ENCODE measurements around the gene IFNG-AS1.

The IFNG-AS1 gene

GRCh38 chr12:67993143-67993542 lies 3.9 kb downstream of the IFNG-AS1 start:
- no peak overlapping the region for H3K27ac ChIP-seq (ENCODE audit: low read depth, low read length, severe bottlenecking)
- 83% methylated on average over 1 of the region's 2 CpGs; no CpG with 5 or more reads in 1 of the 2 experiments for WGBS, 2 experiments (ENCODE audit: insufficient coverage in 2 of 2)
- no peaks in the 10 kb centered on the region for H3K36me3 ChIP-seq (ENCODE audit: control insufficient read depth, insufficient read depth, low read length)
- no peak overlapping the region for H3K4me3 ChIP-seq (ENCODE audit: extremely low read depth, insufficient read depth, low read length, poor library complexity, severe bottlenecking)
- H3K4me1 ChIP-seq (ENCODE audit: control insufficient read depth, insufficient read depth, low read length, poor library complexity, severe bottlenecking) = peaks cover 3% of the 10 kb centered on the region
- H3K9me3 ChIP-seq (ENCODE audit: control insufficient read depth, low read length) = no peaks in the 10 kb centered on the region

DNA sequence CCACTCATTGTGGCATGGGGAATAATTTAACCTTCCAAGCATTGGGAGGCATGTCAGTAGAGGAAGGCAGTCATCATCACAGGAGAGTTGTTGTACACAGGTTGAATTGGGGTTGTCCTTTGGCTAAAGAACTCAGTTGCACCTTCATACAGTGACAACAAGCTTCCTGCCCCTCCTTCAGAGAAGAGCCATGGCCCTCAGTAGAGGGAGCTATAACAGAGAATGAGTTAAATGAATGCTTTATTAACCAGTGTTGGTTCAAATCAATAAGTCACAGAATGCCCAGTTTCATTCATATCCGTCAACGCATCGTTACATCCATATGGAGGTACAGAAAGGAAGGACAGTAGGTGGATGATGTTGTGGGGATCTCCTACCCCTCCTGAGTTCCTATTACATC lies 4.8 kb downstream of the IFNG-AS1 start:
- H3K9me3 ChIP-seq (ENCODE audit: control insufficient read depth, low read length) = no peaks in the 10 kb centered on the region
- no peak overlapping the region for H3K27ac ChIP-seq (ENCODE audit: low read depth, low read length, severe bottlenecking)
- no CpG with 5 or more reads among the region's 3 CpGs for WGBS, 2 experiments (ENCODE audit: insufficient coverage in 2 of 2)
- no peak overlapping the region for H3K4me3 ChIP-seq (ENCODE audit: extremely low read depth, insufficient read depth, low read length, poor library complexity, severe bottlenecking)
- H3K36me3 ChIP-seq (ENCODE audit: control insufficient read depth, insufficient read depth, low read length) = no peaks in the 10 kb centered on the region
- H3K4me1 ChIP-seq (ENCODE audit: control insufficient read depth, insufficient read depth, low read length, poor library complexity, severe bottlenecking) = no peaks in the 10 kb centered on the region

GRCh38 chr12:67996347-67996746 lies 7.1 kb downstream of the IFNG-AS1 start:
- no peak overlapping the region for H3K4me3 ChIP-seq (ENCODE audit: extremely low read depth, insufficient read depth, low read length, poor library complexity, severe bottlenecking)
- no peak overlapping the region for H3K27ac ChIP-seq (ENCODE audit: low read depth, low read length, severe bottlenecking)
- no peaks in the 10 kb centered on the region for H3K4me1 ChIP-seq (ENCODE audit: control insufficient read depth, insufficient read depth, low read length, poor library complexity, severe bottlenecking)
- H3K9me3 ChIP-seq (ENCODE audit: control insufficient read depth, low read length) = no peaks in the 10 kb centered on the region
- H3K36me3 ChIP-seq (ENCODE audit: control insufficient read depth, insufficient read depth, low read length) = no peaks in the 10 kb centered on the region

DNA sequence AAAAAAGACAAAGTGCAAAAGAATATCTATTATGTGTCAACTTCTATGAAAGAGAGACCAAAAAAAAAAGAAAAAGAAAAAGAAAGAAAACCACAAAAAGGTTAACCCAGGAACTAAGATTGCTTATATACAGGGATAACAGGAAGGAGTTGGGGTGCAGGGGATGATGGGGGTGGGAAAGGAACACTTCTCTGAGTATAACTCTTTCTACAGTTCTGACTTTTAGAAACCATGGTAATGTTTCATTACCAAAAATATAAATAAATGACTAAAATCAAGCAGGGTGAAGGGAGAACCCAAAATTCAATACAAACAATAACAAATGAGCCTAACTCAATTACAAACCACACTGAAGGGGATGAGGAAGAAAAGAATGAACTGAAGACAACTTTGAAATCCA lies 9.1 kb downstream of the IFNG-AS1 start:
- Histone ChIP-seq H3K4me1 (ENCODE audit: control insufficient read depth, insufficient read depth, low read length, poor library complexity, severe bottlenecking) (no peaks in the 10 kb centered on the region), H3K36me3 (ENCODE audit: control insufficient read depth, insufficient read depth, low read length) (no peaks in the 10 kb centered on the region), H3K4me3 (ENCODE audit: extremely low read depth, insufficient read depth, low read length, poor library complexity, severe bottlenecking) (no peak overlapping the region), H3K9me3 (ENCODE audit: control insufficient read depth, low read length) (no peaks in the 10 kb centered on the region), H3K27ac (ENCODE audit: low read depth, low read length, severe bottlenecking) (no peak overlapping the region)

GRCh38 chr12:67999244-67999643 lies 10.0 kb downstream of the IFNG-AS1 start:
- H3K27ac ChIP-seq (ENCODE audit: low read depth, low read length, severe bottlenecking) = no peak overlapping the region
- no peaks in the 10 kb centered on the region for H3K4me1 ChIP-seq (ENCODE audit: control insufficient read depth, insufficient read depth, low read length, poor library complexity, severe bottlenecking)
- no peak overlapping the region for H3K4me3 ChIP-seq (ENCODE audit: extremely low read depth, insufficient read depth, low read length, poor library complexity, severe bottlenecking)
- H3K9me3 ChIP-seq (ENCODE audit: control insufficient read depth, low read length) = no peaks in the 10 kb centered on the region
- no peaks in the 10 kb centered on the region for H3K36me3 ChIP-seq (ENCODE audit: control insufficient read depth, insufficient read depth, low read length)

- Histone ChIP-seq H3K4me1 (ENCODE audit: control insufficient read depth, insufficient read depth, low read length, poor library complexity, severe bottlenecking) (no peaks in the 10 kb centered on the region), H3K4me3 (ENCODE audit: extremely low read depth, insufficient read depth, low read length, poor library complexity, severe bottlenecking) (no peak overlapping the region), H3K36me3 (ENCODE audit: control insufficient read depth, insufficient read depth, low read length) (no peaks in the 10 kb centered on the region), H3K27ac (ENCODE audit: low read depth, low read length, severe bottlenecking) (no peak overlapping the region), H3K9me3 (ENCODE audit: control insufficient read depth, low read length) (no peaks in the 10 kb centered on the region)
- WGBS, 2 experiments (ENCODE audit: insufficient coverage in 2 of 2) = 81 to 88% methylated on average over 7 to 10 of the region's 11 CpGs
Measured at GRCh38 chr12:68001486-68002466, 12.5 kb downstream of the IFNG-AS1 start.

GRCh38 chr12:68003777-68004176 lies 14.5 kb downstream of the IFNG-AS1 start:
- no peaks in the 10 kb centered on the region for H3K9me3 ChIP-seq (ENCODE audit: control insufficient read depth, low read length)
- H3K4me1 ChIP-seq (ENCODE audit: control insufficient read depth, insufficient read depth, low read length, poor library complexity, severe bottlenecking) = no peaks in the 10 kb centered on the region
- 89 to 98% methylated on average over 3 to 7 of the region's 8 CpGs for WGBS, 2 experiments (ENCODE audit: insufficient coverage in 2 of 2)
- no peaks in the 10 kb centered on the region for H3K36me3 ChIP-seq (ENCODE audit: control insufficient read depth, insufficient read depth, low read length)
- H3K27ac ChIP-seq (ENCODE audit: low read depth, low read length, severe bottlenecking) = no peak overlapping the region
- no peak overlapping the region for H3K4me3 ChIP-seq (ENCODE audit: extremely low read depth, insufficient read depth, low read length, poor library complexity, severe bottlenecking)

GRCh38 chr12:68007033-68007432 lies 17.8 kb downstream of the IFNG-AS1 start:
- Histone ChIP-seq H3K4me1 (ENCODE audit: control insufficient read depth, insufficient read depth, low read length, poor library complexity, severe bottlenecking) (peaks cover 7% of the 10 kb centered on the region), H3K4me3 (ENCODE audit: extremely low read depth, insufficient read depth, low read length, poor library complexity, severe bottlenecking) (no peak overlapping the region), H3K36me3 (ENCODE audit: control insufficient read depth, insufficient read depth, low read length) (no peaks in the 10 kb centered on the region), H3K9me3 (ENCODE audit: control insufficient read depth, low read length) (no peaks in the 10 kb centered on the region), H3K27ac (ENCODE audit: low read depth, low read length, severe bottlenecking) (no peak overlapping the region)
- 83% methylated on average over 1 of the region's 1 CpG; no CpG with 5 or more reads in 1 of the 2 experiments for WGBS, 2 experiments (ENCODE audit: insufficient coverage in 2 of 2)

- Histone ChIP-seq H3K9me3 (ENCODE audit: control insufficient read depth, low read length) (no peaks in the 10 kb centered on the region), H3K4me3 (ENCODE audit: extremely low read depth, insufficient read depth, low read length, poor library complexity, severe bottlenecking) (no peak overlapping the region), H3K36me3 (ENCODE audit: control insufficient read depth, insufficient read depth, low read length) (no peaks in the 10 kb centered on the region), H3K4me1 (ENCODE audit: control insufficient read depth, insufficient read depth, low read length, poor library complexity, severe bottlenecking) (peaks cover 11% of the 10 kb centered on the region), H3K27ac (ENCODE audit: low read depth, low read length, severe bottlenecking) (no peak overlapping the region)
Measured at GRCh38 chr12:68007466-68007865, 18.2 kb downstream of the IFNG-AS1 start.

- H3K36me3 ChIP-seq (ENCODE audit: control insufficient read depth, insufficient read depth, low read length) = no peaks in the 10 kb centered on the region
- no peak overlapping the region for H3K4me3 ChIP-seq (ENCODE audit: extremely low read depth, insufficient read depth, low read length, poor library complexity, severe bottlenecking)
- 92 to 100% methylated on average over 1 to 4 of the region's 6 CpGs for WGBS, 2 experiments (ENCODE audit: insufficient coverage in 2 of 2)
- H3K27ac ChIP-seq (ENCODE audit: low read depth, low read length, severe bottlenecking) = no peak overlapping the region
- no peaks in the 10 kb centered on the region for H3K9me3 ChIP-seq (ENCODE audit: control insufficient read depth, low read length)
- peaks cover 14% of the 10 kb centered on the region for H3K4me1 ChIP-seq (ENCODE audit: control insufficient read depth, insufficient read depth, low read length, poor library complexity, severe bottlenecking)
Measured at GRCh38 chr12:68011206-68011881, 22.1 kb downstream of the IFNG-AS1 start.

DNA sequence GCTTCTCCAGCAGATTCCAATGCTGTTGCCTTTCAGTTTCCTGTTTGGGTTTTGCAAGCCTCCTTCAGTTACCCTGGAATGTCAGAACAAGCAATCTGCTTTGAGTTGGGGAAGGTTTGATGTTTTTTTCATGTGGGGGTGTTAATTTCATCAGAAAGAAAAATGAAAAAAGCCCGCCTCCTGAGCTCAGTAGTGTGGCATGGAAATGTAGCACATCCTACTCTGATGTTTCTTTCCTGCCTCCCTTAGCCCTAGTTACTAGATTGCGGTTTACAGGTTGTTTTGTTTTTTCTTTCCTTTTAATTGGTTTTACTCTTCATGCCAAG lies 22.6 kb downstream of the IFNG-AS1 start:
- Histone ChIP-seq H3K36me3 (ENCODE audit: control insufficient read depth, insufficient read depth, low read length) (no peaks in the 10 kb centered on the region), H3K4me1 (ENCODE audit: control insufficient read depth, insufficient read depth, low read length, poor library complexity, severe bottlenecking) (peaks cover 14% of the 10 kb centered on the region), H3K27ac (ENCODE audit: low read depth, low read length, severe bottlenecking) (no peak overlapping the region), H3K4me3 (ENCODE audit: extremely low read depth, insufficient read depth, low read length, poor library complexity, severe bottlenecking) (no peak overlapping the region), H3K9me3 (ENCODE audit: control insufficient read depth, low read length) (no peaks in the 10 kb centered on the region)
- WGBS, 2 experiments (ENCODE audit: insufficient coverage in 2 of 2) = no CpG with 5 or more reads among the region's 2 CpGs
